ENCODE data around the gene RAB25. TPM values are rescaled to one million over a fixed set of nuclear protein-coding genes. Genes with fewer than 3 reads are reported as not detected.

Gene RAB25
- total RNA-seq, 1 donor from 2014 or later = not detected

GRCh38 chr1:156100205-156100995 is 39.4 kb downstream of the RAB25 start:
- Histone ChIP-seq H3K4me1 (peaks cover 46 to 60% of the 10 kb centered on the region in 2 donors), H3K27ac (peak overlapping the region; percentile 4 to 50)
- TF ChIP-seq, protein P1, sequence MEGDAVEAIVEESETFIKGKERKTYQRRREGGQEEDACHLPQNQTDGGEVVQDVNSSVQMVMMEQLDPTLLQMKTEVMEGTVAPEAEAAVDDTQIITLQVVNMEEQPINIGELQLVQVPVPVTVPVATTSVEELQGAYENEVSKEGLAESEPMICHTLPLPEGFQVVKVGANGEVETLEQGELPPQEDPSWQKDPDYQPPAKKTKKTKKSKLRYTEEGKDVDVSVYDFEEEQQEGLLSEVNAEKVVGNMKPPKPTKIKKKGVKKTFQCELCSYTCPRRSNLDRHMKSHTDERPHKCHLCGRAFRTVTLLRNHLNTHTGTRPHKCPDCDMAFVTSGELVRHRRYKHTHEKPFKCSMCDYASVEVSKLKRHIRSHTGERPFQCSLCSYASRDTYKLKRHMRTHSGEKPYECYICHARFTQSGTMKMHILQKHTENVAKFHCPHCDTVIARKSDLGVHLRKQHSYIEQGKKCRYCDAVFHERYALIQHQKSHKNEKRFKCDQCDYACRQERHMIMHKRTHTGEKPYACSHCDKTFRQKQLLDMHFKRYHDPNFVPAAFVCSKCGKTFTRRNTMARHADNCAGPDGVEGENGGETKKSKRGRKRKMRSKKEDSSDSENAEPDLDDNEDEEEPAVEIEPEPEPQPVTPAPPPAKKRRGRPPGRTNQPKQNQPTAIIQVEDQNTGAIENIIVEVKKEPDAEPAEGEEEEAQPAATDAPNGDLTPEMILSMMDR (IDR thresholded peaks at IDR 0.05) = no peak

GRCh38 chr1:156101880-156102279 is 40.9 kb downstream of the RAB25 start:
- DNase-seq (ENCODE audit: low spot score in 2 of 2) = peak in 1 of 2 donors; percentile 69
- H3K9me3 ChIP-seq = no peaks in the 10 kb centered on the region
- no peaks in the 10 kb centered on the region for H3K36me3 ChIP-seq
- TF ChIP-seq, protein P1 (IDR thresholded peaks at IDR 0.05) = no peak
- intact Hi-C loops (cut with DNase I) = no loop called here
- H3K27ac ChIP-seq = peak overlapping the region; percentile 95 to 96
- no peak overlapping the region for H3K4me3 ChIP-seq
- peaks cover 46 to 62% of the 10 kb centered on the region in 2 donors for H3K4me1 ChIP-seq
- H3K27me3 ChIP-seq = no peaks in the 10 kb centered on the region

More at GRCh38 chr1:156100205-156100995, 39.4 kb downstream of the RAB25 start:
- intact Hi-C loops (cut with DNase I) = no loop called here
- Histone ChIP-seq H3K9me3 (no peaks in the 10 kb centered on the region), H3K4me3 (no peak overlapping the region), H3K27me3 (no peaks in the 10 kb centered on the region), H3K36me3 (no peaks in the 10 kb centered on the region)
- no peak for DNase-seq (ENCODE audit: low spot score in 2 of 2)

GRCh38 chr1:156102633-156103511 is 41.9 kb downstream of the RAB25 start:
- no peaks in the 10 kb centered on the region for H3K36me3 ChIP-seq
- intact Hi-C loops (cut with DNase I) = no loop called here
- peak overlapping the region; percentile 31 to 38 for H3K4me3 ChIP-seq
- H3K27ac ChIP-seq = peak overlapping the region; percentile 95 to 96
- H3K27me3 ChIP-seq = no peaks in the 10 kb centered on the region
- TF ChIP-seq, protein P1 (IDR thresholded peaks at IDR 0.05) = no peak
- no peaks in the 10 kb centered on the region for H3K9me3 ChIP-seq
- peaks cover 39 to 59% of the 10 kb centered on the region in 2 donors for H3K4me1 ChIP-seq
- peak in 1 of 2 donors; percentile 72 for DNase-seq (ENCODE audit: low spot score in 2 of 2)

GRCh38 chr1:156103521-156103947 is 42.6 kb downstream of the RAB25 start:
- H3K27ac ChIP-seq = peak overlapping the region; percentile 95 to 96
- peak overlapping the region in 1 of 2 donors; percentile 38 for H3K4me3 ChIP-seq
- DNase-seq (ENCODE audit: low spot score in 2 of 2) = peak in 1 of 2 donors; percentile 82
- H3K36me3 ChIP-seq = no peaks in the 10 kb centered on the region
- intact Hi-C loops (cut with DNase I) = no loop called here
- H3K4me1 ChIP-seq = peaks cover 39 to 59% of the 10 kb centered on the region in 2 donors
- H3K9me3 ChIP-seq = no peaks in the 10 kb centered on the region
- no peaks in the 10 kb centered on the region for H3K27me3 ChIP-seq
- TF ChIP-seq, protein P1 (IDR thresholded peaks at IDR 0.05) = no peak

GRCh38 chr1:156104065-156104810 is 43.3 kb downstream of the RAB25 start:
- Histone ChIP-seq H3K4me3 (peak overlapping the region in 1 of 2 donors; percentile 57), H3K36me3 (no peaks in the 10 kb centered on the region), H3K4me1 (peaks cover 39 to 59% of the 10 kb centered on the region in 2 donors), H3K27ac (peak overlapping the region; percentile 95 to 96), H3K9me3 (no peaks in the 10 kb centered on the region), H3K27me3 (no peaks in the 10 kb centered on the region)
- intact Hi-C loops (cut with DNase I) = loop anchor here (1.0 kb wide), 1 partner anchor 19 kb away; no protein-coding TSS in a partner anchor
- TF ChIP-seq, protein P1 (IDR thresholded peaks at IDR 0.05) = no peak
- DNase-seq (ENCODE audit: low spot score in 2 of 2) = peak in 1 of 2 donors; percentile 93
